HL-60 (cell line): ENCODE results near the gene TTC28.

Experiments
- GABPA ChIP-seq: IDR thresholded peaks from 2 replicates; pipeline ENCODE4 v1.6.1; 2012; ENCODE audit warnings: low read depth
- POLR2AphosphoS5 ChIP-seq: IDR thresholded peaks from 2 replicates; pipeline ENCODE4 v1.6.1; 2012; ENCODE audit warnings: low read depth
- REST ChIP-seq: IDR thresholded peaks from 2 replicates; pipeline ENCODE4 v1.6.1; 2012; ENCODE audit warnings: low read depth; ENCODE audit not compliant: insufficient replicate concordance
- TF ChIP-seq, protein P1 (sequence below): IDR thresholded peaks from one replicate; pipeline ENCODE4 v1.5.1; 2011; ENCODE audit warnings: low read length, control low read depth, inconsistent platforms; ENCODE audit not compliant: insufficient read depth

DNA sequence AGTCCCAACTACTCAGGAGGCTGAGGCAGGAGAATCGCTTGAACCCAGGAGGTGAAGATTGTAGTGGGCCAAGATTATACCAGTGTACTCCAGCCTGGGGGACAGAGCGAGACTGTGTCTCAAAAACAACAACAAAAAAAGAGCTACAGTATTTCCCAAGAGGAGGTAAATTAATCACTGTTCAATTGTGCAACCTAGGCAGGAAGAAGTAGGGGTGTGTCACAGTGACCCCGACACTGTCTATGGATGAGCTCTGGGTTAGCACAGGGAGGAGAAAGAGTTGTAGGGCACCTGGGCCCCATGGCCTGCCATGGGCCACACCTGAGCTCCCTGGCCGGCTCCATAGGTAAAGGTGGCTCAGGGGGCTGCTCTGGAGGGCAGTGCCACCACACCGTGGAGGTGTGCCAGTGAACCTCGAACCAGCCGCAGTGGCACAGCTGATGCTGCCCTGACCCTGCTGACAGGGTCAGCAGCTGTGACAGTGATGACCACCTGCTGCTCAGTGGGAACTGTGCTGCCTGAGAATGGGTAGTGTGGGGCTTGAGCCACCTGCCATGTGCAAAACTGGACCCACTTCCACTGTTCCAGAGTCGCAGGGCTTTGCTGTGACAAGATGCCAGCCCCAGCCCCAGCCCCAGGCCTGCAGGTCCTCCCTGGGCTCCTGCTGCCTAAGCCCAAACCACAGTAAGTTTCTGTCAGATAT, 676.6 kb downstream of the TTC28 start:
- no peak for TF ChIP-seq POLR2AphosphoS5
- TF ChIP-seq, protein P1, sequence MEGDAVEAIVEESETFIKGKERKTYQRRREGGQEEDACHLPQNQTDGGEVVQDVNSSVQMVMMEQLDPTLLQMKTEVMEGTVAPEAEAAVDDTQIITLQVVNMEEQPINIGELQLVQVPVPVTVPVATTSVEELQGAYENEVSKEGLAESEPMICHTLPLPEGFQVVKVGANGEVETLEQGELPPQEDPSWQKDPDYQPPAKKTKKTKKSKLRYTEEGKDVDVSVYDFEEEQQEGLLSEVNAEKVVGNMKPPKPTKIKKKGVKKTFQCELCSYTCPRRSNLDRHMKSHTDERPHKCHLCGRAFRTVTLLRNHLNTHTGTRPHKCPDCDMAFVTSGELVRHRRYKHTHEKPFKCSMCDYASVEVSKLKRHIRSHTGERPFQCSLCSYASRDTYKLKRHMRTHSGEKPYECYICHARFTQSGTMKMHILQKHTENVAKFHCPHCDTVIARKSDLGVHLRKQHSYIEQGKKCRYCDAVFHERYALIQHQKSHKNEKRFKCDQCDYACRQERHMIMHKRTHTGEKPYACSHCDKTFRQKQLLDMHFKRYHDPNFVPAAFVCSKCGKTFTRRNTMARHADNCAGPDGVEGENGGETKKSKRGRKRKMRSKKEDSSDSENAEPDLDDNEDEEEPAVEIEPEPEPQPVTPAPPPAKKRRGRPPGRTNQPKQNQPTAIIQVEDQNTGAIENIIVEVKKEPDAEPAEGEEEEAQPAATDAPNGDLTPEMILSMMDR: no peak
- TF ChIP-seq GABPA: no peak
- no peak for TF ChIP-seq REST
